OCI-LY1 (cell line): ENCODE results near the gene TESK2.

Experiments
- CTCF ChIP-seq: fragments of 200-600 bp; sonication (generic), shearing (Covaris generic); IDR thresholded peaks from 2 replicates; pipeline ENCODE4 v1.5.1; 2017; ENCODE audit warnings: mild to moderate bottlenecking, antibody characterized with exemption, low read length, moderate library complexity, mixed read lengths
- EZH2 ChIP-seq: fragments of 200-600 bp; sonication (generic), shearing (Covaris generic); IDR thresholded peaks from 2 replicates; pipeline ENCODE4 v1.8.0; 2017; ENCODE audit warnings: borderline replicate concordance, mixed run types, mild to moderate bottlenecking, antibody characterized with exemption, low read length, moderate library complexity, mixed read lengths

GRCh38 chr1:45531873-45532272 lies 40.9 kb upstream of the TESK2 start:
- no peak for TF ChIP-seq EZH2
- TF ChIP-seq CTCF = no peak
